Psoas muscle (tissue), 8 donors: ENCODE results near the gene GTF2B. TPM values are rescaled to one million over a fixed set of nuclear protein-coding genes. Genes with fewer than 3 reads are reported as not detected.

Experiments
- ATAC-seq, 4 donors: fragments of 200-7000 bp; cut with Tn5 transposase; one replicate each; pipeline ENCODE4 v1.9.1; 2020; ENCODE audit warnings: moderate library complexity in 3 of 4, mild to moderate bottlenecking in 2 of 4
- DNase-seq, 2 donors: peaks; one replicate each; pipeline ENCODE4 v3.0.0-alpha.2; 2020
- H3K27ac ChIP-seq: fragments of 200-600 bp; one replicate; pipeline ENCODE4 v1.8.0; 2022
- H3K27me3 ChIP-seq, 3 donors: fragments of 200-600 bp in 1 of 3; one replicate each; pipeline versions ENCODE4 v1.6.1 to v1.8.0; 2013 to 2022; ENCODE audit warnings: low read length in 2 of 3, mild to moderate bottlenecking in 2 of 3, moderate library complexity in 1 of 3; ENCODE audit not compliant: insufficient read depth in 3 of 3
- H3K36me3 ChIP-seq, 2 donors: fragments of 200-600 bp in 1 of 2; one replicate each; pipeline versions ENCODE4 v1.6.1 to v1.8.0; 2013 to 2022; ENCODE audit warnings: low read depth in 1 of 2, mild to moderate bottlenecking in 1 of 2, moderate library complexity in 1 of 2; ENCODE audit not compliant: insufficient read depth in 1 of 2
- H3K4me1 ChIP-seq: fragments of 200-600 bp; one replicate; pipeline ENCODE4 v1.8.0; 2022
- H3K4me3 ChIP-seq: fragments of 200-600 bp; one replicate; pipeline ENCODE4 v1.8.0; 2022; ENCODE audit warnings: mild to moderate bottlenecking
- H3K9me3 ChIP-seq: fragments of 200-600 bp; one replicate; pipeline ENCODE4 v1.8.0; 2022
- WGBS, 3 donors: extraction: QIAGEN DNeasy Blood & Tissue Kit; methylation state at CpG; one replicate each; pipeline versions ENCODE4 v1.1.6 to v1.1.7; 2013; 5-methylcytosine and 5-hydroxymethylcytosine counted together
- intact Hi-C, 2 donors: fragments of 100-400 bp; cut with DNase I; formaldehyde crosslinking; loops; one replicate each; pipeline versions ENCODE4 v1.11.0 to v1.14.2; 2022
- polyA plus RNA-seq, 3 donors: library from polyadenylated mRNA; stranded (reverse); fragments of 200-250 nt; gene quantifications; one replicate each; pipeline ENCODE4 v1.2.3, GENCODE V29; 2013
- total RNA-seq, 4 donors: library from RNA; stranded (reverse); fragmentation: NEBNext Ultra II Directional in 2 of 4; extraction: Animal tissue kit (Norgen Biotek cat#: 25700) in 2 of 4; gene quantifications; one replicate each; pipeline versions ENCODE4 v1.2.1 to v1.2.4, GENCODE V29; 2021 to 2023
- TF ChIP-seq, protein P1 (sequence below): fragments of 200-600 bp; IDR thresholded peaks from one replicate; pipeline ENCODE4 v1.8.0; 2022; ENCODE audit warnings: antibody characterized with exemption
- donor health status: healthy with polysubstance abuse.
- donor health status: DM: no; HTN: no; CAD: no; lungs with moderate emphysema.
- donor health status: Bipolar disorder and iron deficiency.
- donor health status: healthy.
- donor health status: DM: yes; HTN: yes; CAD: no.
- donor health status: DM: no; HTN: no; CAD: no.
- donor health status: DM: no; HTN: no; CAD: no.
- donor health status: DM: yes; HTN: yes; CAD: no.

The GTF2B gene
- total and polyA plus RNA-seq, 7 donors, result 11.8 to 23.3 (median 15.4) TPM

- ATAC-seq (no peak), DNase-seq (no peak)
- Histone ChIP-seq H3K9me3 (no peaks in the 10 kb centered on the region), H3K27ac (no peak overlapping the region), H3K4me3 (no peak overlapping the region), H3K27me3 (no peaks in the 10 kb centered on the region), H3K4me1 (no peaks in the 10 kb centered on the region), H3K36me3 (no peaks in the 10 kb centered on the region)
- TF ChIP-seq, protein P1, sequence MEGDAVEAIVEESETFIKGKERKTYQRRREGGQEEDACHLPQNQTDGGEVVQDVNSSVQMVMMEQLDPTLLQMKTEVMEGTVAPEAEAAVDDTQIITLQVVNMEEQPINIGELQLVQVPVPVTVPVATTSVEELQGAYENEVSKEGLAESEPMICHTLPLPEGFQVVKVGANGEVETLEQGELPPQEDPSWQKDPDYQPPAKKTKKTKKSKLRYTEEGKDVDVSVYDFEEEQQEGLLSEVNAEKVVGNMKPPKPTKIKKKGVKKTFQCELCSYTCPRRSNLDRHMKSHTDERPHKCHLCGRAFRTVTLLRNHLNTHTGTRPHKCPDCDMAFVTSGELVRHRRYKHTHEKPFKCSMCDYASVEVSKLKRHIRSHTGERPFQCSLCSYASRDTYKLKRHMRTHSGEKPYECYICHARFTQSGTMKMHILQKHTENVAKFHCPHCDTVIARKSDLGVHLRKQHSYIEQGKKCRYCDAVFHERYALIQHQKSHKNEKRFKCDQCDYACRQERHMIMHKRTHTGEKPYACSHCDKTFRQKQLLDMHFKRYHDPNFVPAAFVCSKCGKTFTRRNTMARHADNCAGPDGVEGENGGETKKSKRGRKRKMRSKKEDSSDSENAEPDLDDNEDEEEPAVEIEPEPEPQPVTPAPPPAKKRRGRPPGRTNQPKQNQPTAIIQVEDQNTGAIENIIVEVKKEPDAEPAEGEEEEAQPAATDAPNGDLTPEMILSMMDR, result no peak
- intact Hi-C loops, result no loop called here
- 84% methylated on average over 9 of the region's 9 CpGs for WGBS, 3 donors
Observed at GRCh38 chr1:88911161-88911560, 19.8 kb upstream of the GTF2B start.

- Histone ChIP-seq H3K4me1 (no peaks in the 10 kb centered on the region), H3K9me3 (no peaks in the 10 kb centered on the region), H3K4me3 (no peak overlapping the region), H3K27ac (no peak overlapping the region), H3K36me3 (no peaks in the 10 kb centered on the region), H3K27me3 (no peaks in the 10 kb centered on the region)
- TF ChIP-seq, protein P1, result no peak
- intact Hi-C loops, result no loop called here
- no peak for ATAC-seq
- no peak for DNase-seq
- 80 to 86% (median 81%) methylated on average over 1 of the region's 1 CpG for whole genome bisulfite sequencing, 3 donors
Observed at GRCh38 chr1:88910401-88910800, 19.0 kb upstream of the GTF2B start.

GRCh38 chr1:88900883-88901282 lies 9.5 kb upstream of the GTF2B start:
- Histone ChIP-seq H3K36me3 (no peaks in the 10 kb centered on the region), H3K9me3 (no peaks in the 10 kb centered on the region), H3K27ac (no peak overlapping the region), H3K4me1 (no peaks in the 10 kb centered on the region), H3K4me3 (no peak overlapping the region), H3K27me3 (no peaks in the 10 kb centered on the region)
- DNase-seq, result no peak
- intact Hi-C loops, result no loop called here
- TF ChIP-seq, protein P1, result no peak
- no peak for ATAC-seq
- WGBS, 3 donors, result 93 to 95% (median 93%) methylated on average over 4 of the region's 4 CpGs

GRCh38 chr1:88897070-88897730 lies 5.8 kb upstream of the GTF2B start:
- DNase-seq (no peak), ATAC-seq (no peak)
- H3K27me3 ChIP-seq, result no peaks in the 10 kb centered on the region
- 54 to 61% (median 57%) methylated on average over 4 of the region's 4 CpGs for WGBS, 3 donors
- TF ChIP-seq, protein P1, result no peak
- intact Hi-C loops, result loop anchor here in 1 of 2 donors (10.0 kb wide), 1 partner anchor 212 kb away; the partner anchor contains the start of gene PKN2
- no peak overlapping the region for H3K4me3 ChIP-seq
- no peaks in the 10 kb centered on the region for H3K4me1 ChIP-seq
- no peaks in the 10 kb centered on the region for H3K9me3 ChIP-seq
- no peaks in the 10 kb centered on the region for H3K36me3 ChIP-seq
- no peak overlapping the region for H3K27ac ChIP-seq
